B cell (primary cell): ENCODE data around the gene PTPRU.

Experiments used
- CTCF ChIP-seq: fragments of 200-600 bp; IDR thresholded peaks from one replicate; pipeline ENCODE4 v1.8.0; 2022; ENCODE audit warnings: antibody characterized with exemption, mild to moderate bottlenecking
- EZH2 ChIP-seq: IDR thresholded peaks from 2 replicates; pipeline ENCODE4 v1.6.1; 2012; ENCODE audit warnings: borderline replicate concordance, low read depth, mild to moderate bottlenecking, moderate library complexity, low read length; ENCODE audit not compliant: insufficient read depth, poor library complexity, severe bottlenecking

- TF ChIP-seq CTCF (no peak), EZH2 (no peak)
These were observed 54.2 kb downstream of the PTPRU start for GRCh38 chr1:29290414-29290985.
